Endothelial cell of umbilical vein (primary cell): Measurements from ENCODE around the gene CDC42SE1. TPM values are rescaled to one million over a fixed set of nuclear protein-coding genes. Genes with fewer than 3 reads are reported as not detected.

ENCODE experiments used
- BruUV-seq: library from RNA; stranded (reverse); fragments of 400-500 nt; replicated peaks from 2 replicates; lab custom pipeline; 2021; lab: Mats Ljungman, UMichigan
- CTCF ChIA-PET: fragments of 300-600, 350-600 bp; sonication (Branson Sonifier 250); formaldehyde crosslinking; loops from one replicate; lab custom pipeline; 2021; ENCODE audit warnings: antibody characterized with exemption, inconsistent platforms; lab: Charles Lee
- POLR2A ChIA-PET: fragments of 300-600, 350-600 bp; sonication (Branson Sonifier 250); formaldehyde crosslinking; loops from one replicate; lab custom pipeline; 2021; ENCODE audit warnings: antibody characterized with exemption, inconsistent platforms; lab: Charles Lee
- DNase-seq: peaks from one replicate; pipeline ENCODE4 v3.0.0-alpha.2; 2011; ENCODE audit warnings: low read depth, low spot score
- FAIRE-seq: peaks from 2 replicates; lab custom pipeline; 2011; peaks lifted over from hg19 to GRCh38; lab: Jason Lieb, UNC
- H2AFZ ChIP-seq: 2 replicates; pipeline ENCODE4 v1.6.0; 2012; ENCODE audit warnings: low read depth, low read length, control low read depth, inconsistent platforms
- H3K27ac ChIP-seq: 2 replicates; pipeline ENCODE4 v1.5.1; 2011; ENCODE audit warnings: low read depth, mild to moderate bottlenecking, control low read depth, low read length, moderate library complexity; ENCODE audit not compliant: insufficient read depth
- H3K27me3 ChIP-seq, 2 experiments: 2 replicates each; pipeline versions ENCODE4 v1.6.0 to v1.6.1; 2011; ENCODE audit warnings: low read length in 2 of 2, mixed read lengths in 1 of 2; ENCODE audit not compliant: control insufficient read depth in 2 of 2, insufficient read depth in 2 of 2
- H3K36me3 ChIP-seq, 2 experiments: 2 replicates in 1 of 2; 3 replicates in 1 of 2; pipeline ENCODE4 v1.5.1; 2011; ENCODE audit warnings: low read length in 2 of 2, mild to moderate bottlenecking in 1 of 2, moderate library complexity in 1 of 2; ENCODE audit not compliant: control insufficient read depth in 2 of 2, insufficient read depth in 2 of 2; ENCODE audit errors: extremely low read depth in 1 of 2
- H3K4me1 ChIP-seq: 3 replicates; pipeline ENCODE4 v1.5.1; 2011; ENCODE audit warnings: mild to moderate bottlenecking, low read length; ENCODE audit not compliant: control insufficient read depth, insufficient read depth; ENCODE audit errors: extremely low read depth
- H3K4me2 ChIP-seq: 2 replicates; pipeline ENCODE4 v1.6.1; 2011; ENCODE audit warnings: low read length, control low read depth, mixed read lengths; ENCODE audit not compliant: insufficient read depth
- H3K4me3 ChIP-seq, 3 experiments: fragments of 200-600 bp in 1 of 3; sonication (generic), shearing (Covaris generic) in 1 of 3; replicated peaks in 1 of 3; 2 replicates each; pipeline ENCODE4 v1.5.1; 2011 to 2016; ENCODE audit warnings: control low read depth in 3 of 3, low read length in 3 of 3, mild to moderate bottlenecking in 2 of 3, inconsistent platforms in 1 of 3, low read depth in 1 of 3, moderate library complexity in 1 of 3; ENCODE audit not compliant: insufficient read depth in 1 of 3
- H3K79me2 ChIP-seq: 2 replicates; pipeline ENCODE4 v1.6.0; 2012; ENCODE audit warnings: low read length, inconsistent platforms; ENCODE audit not compliant: control insufficient read depth, insufficient read depth
- H3K9ac ChIP-seq: replicated peaks from 2 replicates; pipeline ENCODE3; 2011; ENCODE audit warnings: low read length, control low read depth; ENCODE audit not compliant: insufficient read depth; ENCODE audit errors: extremely low read depth
- H3K9me1 ChIP-seq: replicated peaks from 3 replicates; pipeline ENCODE4 v1.6.0; 2011; ENCODE audit warnings: mild to moderate bottlenecking, low read length; ENCODE audit not compliant: control insufficient read depth, insufficient read depth; ENCODE audit errors: extremely low read depth
- H3K9me3 ChIP-seq: replicated peaks from 2 replicates; pipeline ENCODE4 v1.5.1; 2012; ENCODE audit warnings: low read length, inconsistent platforms; ENCODE audit not compliant: control insufficient read depth, insufficient read depth
- H4K20me1 ChIP-seq: replicated peaks from 2 replicates; pipeline ENCODE3; 2011; ENCODE audit warnings: mild to moderate bottlenecking, low read length; ENCODE audit not compliant: control insufficient read depth, insufficient read depth; ENCODE audit errors: extremely low read depth
- EZH2 ChIP-seq: IDR thresholded peaks from 2 replicates; pipeline ENCODE4 v1.6.1; 2012; ENCODE audit warnings: borderline replicate concordance, low read depth, mild to moderate bottlenecking, moderate library complexity, low read length, inconsistent platforms; ENCODE audit not compliant: severe bottlenecking
- FOS ChIP-seq: IDR thresholded peaks from 2 replicates; pipeline ENCODE4 v1.6.1; 2011; ENCODE audit warnings: mild to moderate bottlenecking, low read length, moderate library complexity, borderline replicate concordance; ENCODE audit not compliant: insufficient read depth
- GATA2 ChIP-seq: IDR thresholded peaks from 2 replicates; pipeline ENCODE4 v1.7.0; 2011; ENCODE audit warnings: low read depth, mild to moderate bottlenecking, moderate library complexity, mixed read lengths, low read length; ENCODE audit not compliant: insufficient read length, insufficient read depth
- JUN ChIP-seq: IDR thresholded peaks from 2 replicates; pipeline ENCODE4 v1.6.1; 2011; ENCODE audit warnings: borderline replicate concordance, low read depth; ENCODE audit not compliant: insufficient read length, insufficient read depth
- MYC ChIP-seq: IDR thresholded peaks from one replicate; pipeline ENCODE4 v1.6.1; 2011; ENCODE audit warnings: mild to moderate bottlenecking, low read depth, low read length
- POLR2A ChIP-seq: IDR thresholded peaks from 2 replicates; pipeline ENCODE4 v1.6.1; 2012; ENCODE audit warnings: low read depth, mild to moderate bottlenecking, control low read depth, low read length
- POLR2AphosphoS5 ChIP-seq: IDR thresholded peaks from 2 replicates; pipeline ENCODE4 v1.6.1; 2012; ENCODE audit warnings: low read depth, mild to moderate bottlenecking, control low read depth, low read length, moderate library complexity; ENCODE audit not compliant: insufficient read depth
- dilution Hi-C: fragments of 300-500 bp; cut with MboI; formaldehyde crosslinking; loops from one replicate; pipeline ENCODE4 v1.15.0; 2019; ENCODE audit warnings: low sequenced_read_pairs; ENCODE audit not compliant: extremely low pct_ligation_motif_present
- intact Hi-C: fragments of 100-400 bp; cut with micrococcal nuclease; formaldehyde crosslinking; loops from one replicate; pipeline ENCODE4 v1.10.0; 2022
- polyA plus RNA-seq, 4 experiments: library from polyadenylated mRNA; depleted of rRNA in 3 of 4; stranded (reverse) in 3 of 4; unstranded in 1 of 4; fragments of >200 nt; gene quantifications; 2 replicates each; pipeline versions ENCODE4 v1.2.1 to v1.2.3, GENCODE V29; 2011 to 2012; ENCODE audit warnings: missing spikeins in 1 of 4
- total RNA-seq: library from RNA; stranded (reverse); gene quantifications from 2 replicates; pipeline ENCODE4 v1.2.3, GENCODE V29; 2021
- TF ChIP-seq, protein P1 (sequence below), 2 donors: IDR thresholded peaks; 1 replicate in 1 of 2; 2 replicates in 1 of 2; pipeline ENCODE4 v1.5.1; 2011; ENCODE audit warnings: low read length in 2 of 2, mild to moderate bottlenecking in 2 of 2, moderate library complexity in 2 of 2, control low read depth in 1 of 2, inconsistent platforms in 1 of 2, low read depth in 1 of 2; ENCODE audit not compliant: insufficient read depth in 1 of 2; ENCODE audit errors: extremely low read depth in 1 of 2
- TF ChIP-seq, protein P2 (sequence below): IDR thresholded peaks from 2 replicates; pipeline ENCODE4 v1.6.1; 2011; ENCODE audit not compliant: insufficient read depth, insufficient read length

CDC42SE1 gene
- total and polyA plus RNA-seq, 2 donors (not counting 3 experiments of a cell fraction or from before 2014, with no cell fraction given) = 59.6 to 85.9 TPM

DNA sequence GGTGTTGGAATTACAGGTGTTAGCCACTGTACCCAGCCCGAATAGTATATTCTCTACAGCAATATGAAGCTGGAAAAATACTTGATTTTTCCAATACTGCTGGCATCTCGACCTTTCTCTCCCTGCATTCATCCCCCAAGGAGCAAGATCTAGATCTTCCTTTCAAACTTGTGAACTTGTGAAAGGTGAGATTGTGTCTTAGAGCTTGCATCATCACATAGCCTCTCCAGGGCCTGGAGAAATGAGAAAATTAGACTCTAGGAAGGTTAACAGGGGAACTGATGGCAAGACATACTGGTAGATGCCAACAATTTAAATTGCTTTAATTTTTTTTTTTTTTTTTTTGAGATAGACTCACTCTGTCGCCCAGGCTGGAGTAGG, 49.1 kb downstream of the CDC42SE1 start:
- TF ChIP-seq FOS (no peak), JUN (no peak), MYC (no peak), POLR2A (no peak), GATA2 (no peak), EZH2 (no peak), POLR2AphosphoS5 (no peak)
- TF ChIP-seq, protein P1, sequence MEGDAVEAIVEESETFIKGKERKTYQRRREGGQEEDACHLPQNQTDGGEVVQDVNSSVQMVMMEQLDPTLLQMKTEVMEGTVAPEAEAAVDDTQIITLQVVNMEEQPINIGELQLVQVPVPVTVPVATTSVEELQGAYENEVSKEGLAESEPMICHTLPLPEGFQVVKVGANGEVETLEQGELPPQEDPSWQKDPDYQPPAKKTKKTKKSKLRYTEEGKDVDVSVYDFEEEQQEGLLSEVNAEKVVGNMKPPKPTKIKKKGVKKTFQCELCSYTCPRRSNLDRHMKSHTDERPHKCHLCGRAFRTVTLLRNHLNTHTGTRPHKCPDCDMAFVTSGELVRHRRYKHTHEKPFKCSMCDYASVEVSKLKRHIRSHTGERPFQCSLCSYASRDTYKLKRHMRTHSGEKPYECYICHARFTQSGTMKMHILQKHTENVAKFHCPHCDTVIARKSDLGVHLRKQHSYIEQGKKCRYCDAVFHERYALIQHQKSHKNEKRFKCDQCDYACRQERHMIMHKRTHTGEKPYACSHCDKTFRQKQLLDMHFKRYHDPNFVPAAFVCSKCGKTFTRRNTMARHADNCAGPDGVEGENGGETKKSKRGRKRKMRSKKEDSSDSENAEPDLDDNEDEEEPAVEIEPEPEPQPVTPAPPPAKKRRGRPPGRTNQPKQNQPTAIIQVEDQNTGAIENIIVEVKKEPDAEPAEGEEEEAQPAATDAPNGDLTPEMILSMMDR (IDR thresholded peaks at IDR 0.05; ENCODE audit: extremely low read depth in 1 of 2, insufficient read depth in 1 of 2, low read depth in 1 of 2, low read length in 2 of 2) = no peak
- TF ChIP-seq, protein P2, sequence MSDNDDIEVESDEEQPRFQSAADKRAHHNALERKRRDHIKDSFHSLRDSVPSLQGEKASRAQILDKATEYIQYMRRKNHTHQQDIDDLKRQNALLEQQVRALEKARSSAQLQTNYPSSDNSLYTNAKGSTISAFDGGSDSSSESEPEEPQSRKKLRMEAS = no peak
- H2AFZ ChIP-seq = no peak overlapping the region
- H3K27me3 ChIP-seq = no peaks in the 10 kb centered on the region
- DNase-seq = no peak
- H3K9me3 ChIP-seq = no peaks in the 10 kb centered on the region
- no peaks in the 10 kb centered on the region for H3K79me2 ChIP-seq
- FAIRE-seq = no peak
- POLR2A ChIA-PET = no interaction called here
- H3K27ac ChIP-seq = no peak overlapping the region
- no peak overlapping the region for H3K9ac ChIP-seq
- H3K4me3 ChIP-seq = no peak overlapping the region
- intact Hi-C loops = no loop called here
- H4K20me1 ChIP-seq = no peaks in the 10 kb centered on the region
- no peaks in the 10 kb centered on the region for H3K9me1 ChIP-seq
- peaks cover 28% of the 10 kb centered on the region for H3K4me1 ChIP-seq
- CTCF ChIA-PET = interaction anchor here (0.7 to 1.7 kb wide), 3 partner anchors 14 to 152 kb away, joined by 3 to 4 read pairs (median 3); no protein-coding TSS in a partner anchor
- dilution Hi-C loops = no loop called here
- H3K4me2 ChIP-seq = no peak overlapping the region
- H3K36me3 ChIP-seq = no peaks in the 10 kb centered on the region
- BruUV-seq = no TSS peak
